Cortex of kidney (tissue), 1 donor: Measurements from ENCODE around the gene RABGGTA.

Experiments used
- DNase-seq: peaks from one replicate; lab custom pipeline; 2025; lab: John Stamatoyannopoulos, UW

The RABGGTA gene

DNA sequence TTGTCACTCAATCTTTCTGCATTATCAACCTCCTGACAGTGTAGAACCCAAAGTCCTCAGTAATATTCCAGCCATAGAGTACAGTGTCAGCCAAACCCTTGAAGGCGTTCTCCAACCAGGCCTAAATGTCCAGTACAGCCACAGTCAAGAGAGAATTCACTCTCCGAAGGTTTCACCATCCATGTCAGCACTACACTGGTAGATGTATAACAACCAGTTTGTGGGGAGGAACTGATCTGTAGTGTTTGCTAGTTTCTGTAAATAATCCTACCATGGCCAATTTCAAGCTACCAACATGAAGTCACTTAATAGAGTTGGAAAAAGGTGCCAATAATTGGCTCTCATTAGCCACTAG lies 55.1 kb downstream of the RABGGTA start:
- DNase-seq = no peak
